T-cell (primary cell): ENCODE measurements around the gene SPTLC1. TPM values are rescaled to one million over a fixed set of nuclear protein-coding genes. Genes with fewer than 3 reads are reported as not detected.

Experiments used
- ATAC-seq, 4 experiments: fragments of 200-7000 bp in 3 of 4; fragments of 150-1000 bp in 1 of 4; cut with Tn5 transposase; replicated peaks in 1 of 4; 1 replicate in 3 of 4; 2 replicates in 1 of 4; pipeline ENCODE4 v1.10.0; 2021; ENCODE audit warnings: moderate library complexity in 3 of 4, mild to moderate bottlenecking in 2 of 4, moderate number of reproducible peaks in 1 of 4
- CTCF ChIA-PET, 2 donors: fragments of 300-600 bp; sonication (Branson Sonifier 250); formaldehyde crosslinking; loops; one replicate each; lab custom pipeline; 2022; ENCODE audit warnings: antibody characterized with exemption in 2 of 2; lab: Charles Lee
- POLR2A ChIA-PET, 2 donors: fragments of 300-600 bp; sonication (Branson Sonifier 250); formaldehyde crosslinking; loops; one replicate each; lab custom pipeline; 2022; ENCODE audit warnings: antibody characterized with exemption in 2 of 2; lab: Charles Lee
- DNase-seq, 35 experiments: peaks; one replicate each; pipeline versions ENCODE4 v3.0.0 to v3.0.0-alpha.2; 2013 to 2023
- H3K27ac ChIP-seq: one replicate; pipeline ENCODE4 v1.5.1; 2013; ENCODE audit warnings: low read length
- H3K27me3 ChIP-seq, 2 experiments: replicated peaks in 1 of 2; 1 replicate in 1 of 2; 2 replicates in 1 of 2; pipeline versions ENCODE4 v1.6.1 to v1.7.0; 2013; ENCODE audit warnings: low read length in 1 of 2, mixed read lengths in 1 of 2; ENCODE audit not compliant: control insufficient read depth in 2 of 2, insufficient read depth in 2 of 2; ENCODE audit errors: extremely low read depth in 1 of 2
- H3K36me3 ChIP-seq, 2 donors: 1 replicate in 1 of 2; 2 replicates in 1 of 2; pipeline versions ENCODE4 v1.6.1 to v1.7.0; 2013; ENCODE audit warnings: low read length in 1 of 2; ENCODE audit not compliant: control insufficient read depth in 2 of 2, insufficient read depth in 1 of 2; ENCODE audit errors: extremely low read depth in 1 of 2
- H3K4me1 ChIP-seq, 2 experiments: 1 replicate in 1 of 2; 2 replicates in 1 of 2; pipeline versions ENCODE4 v1.6.1 to v1.7.0; 2013; ENCODE audit warnings: low read length in 2 of 2, mixed read lengths in 1 of 2; ENCODE audit not compliant: insufficient read depth in 2 of 2, control insufficient read depth in 1 of 2; ENCODE audit errors: extremely low read depth in 1 of 2
- H3K4me3 ChIP-seq, 2 donors: 1 replicate in 1 of 2; 2 replicates in 1 of 2; pipeline versions ENCODE4 v1.5.1 to v1.7.0; 2013; ENCODE audit warnings: mild to moderate bottlenecking in 2 of 2, low read length in 1 of 2, moderate library complexity in 1 of 2; ENCODE audit not compliant: control insufficient read depth in 1 of 2; ENCODE audit errors: extremely low read depth in 1 of 2
- H3K9me3 ChIP-seq: 2 replicates; pipeline ENCODE4 v1.7.0; 2013
- H3K27ac Mint-ChIP-seq, 2 donors: one replicate each; pipeline ENCODE4 v1.8.0; 2020 to 2021; ENCODE audit warnings: mild to moderate bottlenecking in 2 of 2, mixed read lengths in 2 of 2
- H3K27me3 Mint-ChIP-seq, 2 donors: one replicate each; pipeline ENCODE4 v1.8.0; 2021 to 2022; ENCODE audit warnings: mixed read lengths in 2 of 2
- H3K36me3 Mint-ChIP-seq: one replicate; pipeline ENCODE4 v1.8.0; 2021; ENCODE audit warnings: mixed read lengths
- H3K4me1 Mint-ChIP-seq, 3 donors: one replicate each; pipeline ENCODE4 v1.8.0; 2020 to 2022; ENCODE audit warnings: mixed read lengths in 3 of 3, mild to moderate bottlenecking in 1 of 3
- H3K4me3 Mint-ChIP-seq, 3 donors: one replicate each; pipeline ENCODE4 v1.8.0; 2020 to 2022; ENCODE audit warnings: mild to moderate bottlenecking in 3 of 3, mixed read lengths in 3 of 3, moderate library complexity in 3 of 3
- H3K9me3 Mint-ChIP-seq, 3 donors: one replicate each; pipeline ENCODE4 v1.8.0; 2020 to 2022; ENCODE audit warnings: mixed read lengths in 3 of 3
- WGBS: methylation state at CpG from one replicate; pipeline ENCODE4 v1.1.5; 2013; ENCODE audit warnings: missing lambda C conversion rate; ENCODE audit not compliant: insufficient coverage; 5-methylcytosine and 5-hydroxymethylcytosine counted together
- total RNA-seq, 35 experiments: library from RNA in 6 of 35; stranded (reverse) in 6 of 35; fragments of 120-200 nt in 1 of 35; gene quantifications; one replicate each; pipeline versions ENCODE4 v1.2.1 to v1.2.4 and lab custom pipeline; 2013 to 2026

SPTLC1 gene
- total RNA-seq, 5 donors from 2014 or later (not counting 1 experiment from before 2014, with no cell fraction given) = 40.5 to 51.1 (median 46.1) TPM

DNA sequence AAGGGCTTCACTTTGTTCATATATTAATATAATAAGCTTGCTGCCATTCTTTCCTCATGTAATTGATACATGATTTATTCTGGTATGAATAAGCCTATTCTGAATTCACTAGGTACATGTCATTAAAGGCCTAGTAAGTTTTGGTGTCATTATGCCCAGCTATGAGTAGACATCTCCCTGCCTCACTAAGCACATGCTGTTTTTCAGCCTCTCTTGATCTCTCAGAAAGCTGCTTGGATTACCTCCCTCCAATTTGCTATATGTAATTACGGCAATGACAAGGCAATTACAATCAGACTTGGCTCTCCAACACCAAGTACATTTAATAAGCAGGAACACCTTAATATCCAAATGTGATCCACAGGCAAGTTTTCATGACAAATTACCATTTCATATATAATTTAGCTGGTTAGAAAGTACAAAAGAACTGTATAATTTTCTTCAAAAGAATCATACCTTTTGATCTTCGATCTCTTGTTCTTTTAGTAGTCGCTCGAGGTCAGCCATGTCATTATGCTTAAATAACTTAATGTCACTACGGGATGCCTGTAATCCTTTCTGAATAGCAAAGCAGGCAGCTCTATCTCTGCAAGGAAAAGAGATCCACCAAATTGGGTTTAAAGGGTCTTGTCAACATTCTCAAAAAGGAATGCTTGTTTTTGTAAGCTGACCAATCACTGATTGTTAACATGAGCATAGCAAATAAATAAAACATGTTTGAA, 56.3 kb downstream of the SPTLC1 start:
- CTCF ChIA-PET = no interaction called here

DNA sequence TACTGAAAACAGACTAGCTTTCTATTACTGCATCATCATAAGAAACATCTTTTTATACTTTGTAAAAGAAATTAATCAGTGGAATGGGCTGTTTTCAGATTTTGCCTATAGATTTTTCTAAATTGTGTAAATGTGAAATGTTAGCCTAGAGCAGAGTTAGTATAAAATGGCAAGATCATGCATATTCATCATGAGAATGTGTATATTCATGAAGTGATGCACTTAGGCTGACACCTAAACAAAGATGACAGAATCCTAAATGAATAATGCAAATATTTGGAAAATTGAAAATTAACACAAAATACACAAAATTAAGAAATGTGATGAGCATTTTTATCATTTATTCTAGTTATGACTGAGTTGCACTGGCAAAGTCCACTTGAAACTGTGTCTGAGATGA, 57.2 kb downstream of the SPTLC1 start:
- Mint-ChIP-seq H3K4me3 (no peak overlapping the region), H3K9me3 (peaks cover 13 to 26% (median 20%) of the 10 kb centered on the region in 3 donors), H3K27ac (no peak overlapping the region), H3K4me1 (peaks cover 13 to 26% (median 22%) of the 10 kb centered on the region in 3 donors), H3K36me3 (peaks cover 85% of the 10 kb centered on the region), H3K27me3 (no peaks in the 10 kb centered on the region)
- Histone ChIP-seq H3K4me3 (no peak overlapping the region), H3K27me3 (no peaks in the 10 kb centered on the region), H3K36me3 (peaks cover 24 to 53% of the 10 kb centered on the region in 2 donors), H3K27ac (no peak overlapping the region), H3K9me3 (no peaks in the 10 kb centered on the region), H3K4me1 (peaks cover 0 to 3% of the 10 kb centered on the region in 2 experiments)
- no peak for ATAC-seq
- DNase-seq = no peak
- CTCF ChIA-PET = no interaction called here
- POLR2A ChIA-PET = interaction anchor here in 1 of 2 donors (0.6 kb wide), 1 partner anchor 1185 kb away, joined by 4 read pairs; no protein-coding TSS in a partner anchor

More for the DNA sequence above, 56.3 kb downstream of the SPTLC1 start:
- POLR2A ChIA-PET = no interaction called here
- peaks cover 85% of the 10 kb centered on the region for H3K36me3 Mint-ChIP-seq
- H3K27me3 Mint-ChIP-seq = no peaks in the 10 kb centered on the region
- H3K4me3 Mint-ChIP-seq = no peak overlapping the region
- 96% methylated on average over 4 of the region's 5 CpGs for WGBS
- Histone ChIP-seq H3K27ac (no peak overlapping the region), H3K4me3 (no peak overlapping the region), H3K4me1 (peaks cover 0 to 3% of the 10 kb centered on the region in 2 experiments), H3K27me3 (no peaks in the 10 kb centered on the region), H3K9me3 (peaks cover 4% of the 10 kb centered on the region), H3K36me3 (peaks cover 21 to 55% of the 10 kb centered on the region in 2 donors)
- H3K4me1 Mint-ChIP-seq = peaks cover 13 to 26% (median 22%) of the 10 kb centered on the region in 3 donors
- H3K9me3 Mint-ChIP-seq = peaks cover 13 to 34% (median 25%) of the 10 kb centered on the region in 3 donors
- no peak for DNase-seq
- H3K27ac Mint-ChIP-seq = no peak overlapping the region
- no peak for ATAC-seq

DNA sequence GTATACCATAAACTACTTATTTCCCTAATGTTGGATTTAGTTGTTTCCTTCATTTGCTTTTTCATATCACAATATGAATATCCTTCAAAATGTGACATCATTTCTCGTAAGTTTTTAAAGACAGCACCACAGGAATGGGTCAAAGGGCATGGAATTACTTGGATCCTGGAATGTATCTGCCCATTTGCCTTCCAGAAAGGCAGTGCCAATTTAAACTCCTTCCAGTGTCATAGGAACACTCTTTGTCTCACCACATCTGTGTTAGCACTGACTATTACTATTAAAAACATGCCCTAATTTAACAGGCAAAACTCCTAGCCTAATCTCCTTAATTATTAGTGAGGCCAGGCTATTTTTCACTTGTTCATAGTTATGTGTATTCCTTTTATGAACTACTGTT, 58.0 kb downstream of the SPTLC1 start:
- no peaks in the 10 kb centered on the region for H3K27me3 ChIP-seq
- H3K27ac ChIP-seq = no peak overlapping the region
- peaks cover 5 to 18% (median 12%) of the 10 kb centered on the region in 3 donors for H3K9me3 Mint-ChIP-seq
- H3K4me3 Mint-ChIP-seq = no peak overlapping the region
- H3K36me3 Mint-ChIP-seq = peaks cover 84% of the 10 kb centered on the region
- WGBS = 100% methylated on average over 1 of the region's 1 CpG
- H3K4me1 Mint-ChIP-seq = peaks cover 13 to 22% (median 20%) of the 10 kb centered on the region in 3 donors
- DNase-seq = no peak
- ATAC-seq = no peak
- no peaks in the 10 kb centered on the region for H3K9me3 ChIP-seq
- H3K4me3 ChIP-seq = no peak overlapping the region
- ChIA-PET CTCF (no interaction called here), POLR2A (no interaction called here)
- no peaks in the 10 kb centered on the region for H3K27me3 Mint-ChIP-seq
- peaks cover 0 to 3% of the 10 kb centered on the region in 2 experiments for H3K4me1 ChIP-seq
- H3K27ac Mint-ChIP-seq = no peak overlapping the region
- H3K36me3 ChIP-seq = peaks cover 24 to 50% of the 10 kb centered on the region in 2 donors

GRCh38 chr9:92055624-92056023, 59.6 kb downstream of the SPTLC1 start:
- POLR2A ChIA-PET = interaction anchor here in 1 of 2 donors (0.6 kb wide), 1 partner anchor 71 kb away, joined by 3 read pairs; no protein-coding TSS in a partner anchor
- Histone ChIP-seq H3K4me3 (no peak overlapping the region), H3K27ac (no peak overlapping the region), H3K9me3 (no peaks in the 10 kb centered on the region), H3K27me3 (no peaks in the 10 kb centered on the region), H3K4me1 (peaks cover 0 to 3% of the 10 kb centered on the region in 2 experiments), H3K36me3 (peaks cover 24 to 49% of the 10 kb centered on the region in 2 donors)
- ATAC-seq (no peak), DNase-seq (no peak)
- CTCF ChIA-PET = no interaction called here
- Mint-ChIP-seq H3K27me3 (no peaks in the 10 kb centered on the region), H3K36me3 (peaks cover 81% of the 10 kb centered on the region), H3K27ac (no peak overlapping the region), H3K9me3 (peaks cover 3% of the 10 kb centered on the region in 3 donors), H3K4me1 (peaks cover 13 to 22% (median 20%) of the 10 kb centered on the region in 3 donors), H3K4me3 (no peak overlapping the region)
- WGBS = no CpG with 5 or more reads among the region's 2 CpGs

- Mint-ChIP-seq H3K27me3 (no peaks in the 10 kb centered on the region), H3K36me3 (peaks cover 85% of the 10 kb centered on the region), H3K9me3 (peaks cover under 1 to 8% (median 6%) of the 10 kb centered on the region in 3 donors), H3K4me1 (no peaks in the 10 kb centered on the region), H3K4me3 (no peak overlapping the region), H3K27ac (peak overlapping the region in 1 of 2 donors; percentile 37)
- CTCF ChIA-PET = no interaction called here
- H3K27ac ChIP-seq = no peak overlapping the region
- DNase-seq = no peak
- no peaks in the 10 kb centered on the region for H3K27me3 ChIP-seq
- H3K4me1 ChIP-seq = no peaks in the 10 kb centered on the region
- no peak for ATAC-seq
- peaks cover 24 to 68% of the 10 kb centered on the region in 2 donors for H3K36me3 ChIP-seq
- no peaks in the 10 kb centered on the region for H3K9me3 ChIP-seq
- H3K4me3 ChIP-seq = no peak overlapping the region
- 92% methylated on average over 2 of the region's 12 CpGs for WGBS
- POLR2A ChIA-PET = no interaction called here
Observed at GRCh38 chr9:92048924-92049625, 66.1 kb downstream of the SPTLC1 start.

GRCh38 chr9:92047500-92047899, 67.7 kb downstream of the SPTLC1 start:
- no peak overlapping the region for H3K27ac ChIP-seq
- H3K9me3 ChIP-seq = peaks cover 7% of the 10 kb centered on the region
- no peaks in the 10 kb centered on the region for H3K27me3 ChIP-seq
- ChIA-PET CTCF (no interaction called here), POLR2A (no interaction called here)
- no peak overlapping the region for H3K4me3 ChIP-seq
- peaks cover 86% of the 10 kb centered on the region for H3K36me3 Mint-ChIP-seq
- peaks cover 15 to 24% (median 19%) of the 10 kb centered on the region in 3 donors for H3K9me3 Mint-ChIP-seq
- DNase-seq = no peak
- no peak for ATAC-seq
- WGBS = no CpG with 5 or more reads among the region's 3 CpGs
- H3K4me3 Mint-ChIP-seq = no peak overlapping the region
- H3K4me1 Mint-ChIP-seq = no peaks in the 10 kb centered on the region
- no peaks in the 10 kb centered on the region for H3K4me1 ChIP-seq
- H3K36me3 ChIP-seq = peaks cover 35 to 77% of the 10 kb centered on the region in 2 donors
- no peak overlapping the region for H3K27ac Mint-ChIP-seq
- H3K27me3 Mint-ChIP-seq = no peaks in the 10 kb centered on the region
